Ishikawa (cell line): ENCODE measurements around the gene PRDM8.

ENCODE experiments used
- CEBPB ChIP-seq: IDR thresholded peaks from 2 replicates; pipeline ENCODE4 v1.6.1; 2012
- CREB1 ChIP-seq: IDR thresholded peaks from 2 replicates; pipeline ENCODE4 v1.6.1; 2012; ENCODE audit warnings: low read depth
- EGR1 ChIP-seq: IDR thresholded peaks from 2 replicates; pipeline ENCODE4 v1.6.1; 2012
- EP300 ChIP-seq: IDR thresholded peaks from 2 replicates; pipeline ENCODE4 v1.6.1; 2012; ENCODE audit warnings: borderline replicate concordance
- FOXM1 ChIP-seq: IDR thresholded peaks from 2 replicates; pipeline ENCODE4 v1.6.1; 2012; ENCODE audit warnings: low read depth, borderline replicate concordance
- MAX ChIP-seq: IDR thresholded peaks from 2 replicates; pipeline ENCODE4 v1.6.1; 2012
- NFIC ChIP-seq: IDR thresholded peaks from 2 replicates; pipeline ENCODE4 v1.6.1; 2012
- RAD21 ChIP-seq: IDR thresholded peaks from 2 replicates; pipeline ENCODE4 v1.6.1; 2012; ENCODE audit warnings: low read depth
- REST ChIP-seq: IDR thresholded peaks from 2 replicates; pipeline ENCODE4 v1.6.1; 2012; ENCODE audit warnings: low read depth, mild to moderate bottlenecking
- TAF1 ChIP-seq: IDR thresholded peaks from 2 replicates; pipeline ENCODE4 v1.6.1; 2012; ENCODE audit warnings: low read depth, mild to moderate bottlenecking
- TCF12 ChIP-seq: IDR thresholded peaks from 2 replicates; pipeline ENCODE4 v1.6.1; 2012; ENCODE audit warnings: low read depth
- TEAD4 ChIP-seq: IDR thresholded peaks from 2 replicates; pipeline ENCODE4 v1.6.1; 2012
- USF1 ChIP-seq: IDR thresholded peaks from 2 replicates; pipeline ENCODE4 v1.6.1; 2012
- YY1 ChIP-seq: IDR thresholded peaks from 2 replicates; pipeline ENCODE4 v1.6.1; 2012; ENCODE audit warnings: low read depth
- ZBTB7A ChIP-seq: IDR thresholded peaks from 2 replicates; pipeline ENCODE4 v1.6.1; 2012; ENCODE audit warnings: low read depth

PRDM8 gene

GRCh38 chr4:80178964-80179363, 18.3 kb upstream of the PRDM8 start:
- TF ChIP-seq REST (no peak), EP300 (no peak), ZBTB7A (no peak), EGR1 (no peak), FOXM1 (no peak), YY1 (no peak), TEAD4 (no peak), NFIC (no peak), MAX (no peak), TAF1 (no peak), CEBPB (no peak), RAD21 (no peak), CREB1 (no peak), TCF12 (no peak), USF1 (no peak)

GRCh38 chr4:80179637-80180161, 17.6 kb upstream of the PRDM8 start:
- TF ChIP-seq CEBPB (no peak), TCF12 (no peak), CREB1 (no peak), REST (no peak), USF1 (no peak), EP300 (no peak), ZBTB7A (no peak), MAX (no peak), NFIC (no peak)

GRCh38 chr4:80180743-80181142, 16.6 kb upstream of the PRDM8 start:
- no peak for TF ChIP-seq CEBPB
- TF ChIP-seq USF1 = no peak
- TF ChIP-seq TCF12 = no peak
- TF ChIP-seq TAF1 = no peak
- TF ChIP-seq RAD21 = no peak
- TF ChIP-seq EGR1 = no peak
- no peak for TF ChIP-seq TEAD4
- TF ChIP-seq MAX = no peak
- TF ChIP-seq NFIC = no peak
- no peak for TF ChIP-seq REST
- TF ChIP-seq YY1 = no peak

GRCh38 chr4:80182237-80182866, 15.0 kb upstream of the PRDM8 start:
- TF ChIP-seq MAX (no peak), TCF12 (no peak), ZBTB7A (no peak), EGR1 (no peak), USF1 (no peak), RAD21 (no peak), TAF1 (no peak)
